ENCODE data around the gene DNAJA3.

The DNAJA3 gene

DNA sequence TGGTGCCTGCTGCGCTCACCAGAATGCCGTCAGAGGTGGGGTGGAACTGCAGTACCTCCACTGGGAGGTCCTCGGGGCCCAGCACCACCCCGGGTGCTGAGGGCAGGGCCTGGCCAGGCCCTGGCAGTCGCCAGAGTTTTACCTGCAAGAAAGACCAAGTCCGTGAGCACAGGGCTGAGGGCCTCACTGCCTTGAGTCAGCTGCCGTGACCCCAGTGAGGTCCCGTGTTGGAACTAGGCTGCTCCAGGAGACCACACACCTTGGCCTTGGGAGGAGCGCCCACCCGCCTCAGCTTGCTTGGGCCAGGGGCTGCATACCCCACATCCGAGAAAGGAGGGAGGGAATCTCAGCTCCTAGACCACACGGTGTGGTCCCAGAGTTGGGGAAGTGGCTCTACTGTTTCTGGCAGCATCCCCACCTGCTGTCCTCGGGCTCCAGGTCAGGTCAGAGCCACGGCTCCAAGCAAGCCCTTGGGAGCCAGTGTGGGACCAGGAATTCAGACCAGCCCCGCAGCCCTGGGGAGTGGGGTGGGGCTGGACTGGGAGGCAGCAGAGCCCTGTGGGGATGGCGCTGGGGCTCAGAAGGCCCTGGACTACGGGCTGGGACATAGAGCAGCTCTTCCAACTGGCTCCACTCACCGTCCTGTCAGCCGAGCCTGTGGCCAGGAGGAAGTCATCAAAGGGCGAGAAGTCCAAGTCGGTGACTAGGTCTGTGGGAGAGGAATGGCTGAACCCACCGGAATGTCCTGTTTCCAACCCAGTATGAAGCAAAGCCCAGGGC lies 17.9 kb upstream of the DNAJA3 start:
- no peak for DNase-seq

DNA sequence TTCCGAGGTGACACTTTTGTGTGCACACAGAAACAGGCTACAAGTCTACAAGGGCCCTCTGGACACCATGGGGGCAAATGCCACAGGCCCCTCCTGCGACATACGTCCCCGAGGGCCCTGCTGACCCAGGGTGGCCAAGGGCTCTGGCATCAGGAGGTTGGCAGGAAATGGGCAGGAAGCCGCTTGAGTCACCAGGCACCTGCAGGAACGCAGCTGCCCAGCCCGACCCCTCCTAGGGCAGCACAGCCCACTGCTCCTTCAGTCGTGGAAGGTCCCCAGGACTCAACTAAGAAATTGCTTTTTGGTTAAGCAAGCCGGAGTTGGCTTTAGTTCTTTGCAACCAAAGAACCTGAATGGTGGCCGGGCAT lies 17.4 kb upstream of the DNAJA3 start:
- DNase-seq: no peak

DNA sequence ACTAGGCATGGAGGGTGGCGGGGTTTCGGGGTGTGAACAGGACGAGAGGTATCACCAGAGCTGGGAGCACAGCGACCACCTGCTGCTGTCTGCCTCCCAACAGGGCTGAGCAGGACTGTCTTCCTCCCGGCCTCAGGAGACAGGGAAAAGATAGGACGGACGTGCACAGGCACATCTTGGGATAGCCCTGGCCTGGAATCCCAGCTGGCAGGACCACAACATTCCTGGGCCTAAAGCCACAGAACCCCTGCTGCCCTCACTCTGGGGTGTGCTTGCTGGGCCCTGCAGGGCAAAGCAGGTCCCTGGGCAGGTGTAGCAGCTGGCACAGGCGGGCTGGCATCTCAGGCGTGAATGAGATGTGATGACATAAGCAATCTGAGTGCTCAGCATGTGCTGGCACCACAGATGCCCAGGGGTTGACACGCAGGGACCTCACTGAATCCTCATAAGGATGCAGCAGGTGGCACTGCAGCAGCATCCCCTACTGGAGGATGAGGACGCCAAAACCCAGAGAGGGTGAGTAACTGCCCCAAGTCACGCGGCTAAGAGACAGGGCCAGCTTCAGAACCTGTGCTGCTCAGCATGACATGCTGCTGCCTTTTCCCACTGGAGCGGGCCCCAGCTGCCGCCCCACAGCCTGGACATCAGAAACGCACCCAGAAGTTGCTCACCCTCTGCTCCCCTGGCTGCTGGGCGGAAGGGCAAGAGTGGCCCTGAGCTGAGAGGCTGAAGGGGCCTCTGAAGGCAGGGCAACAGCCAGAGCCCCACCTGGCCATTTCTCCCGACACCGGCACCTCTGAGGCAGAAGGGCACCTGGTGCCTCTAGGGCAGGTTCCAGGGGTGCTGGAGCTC lies 16.4 kb upstream of the DNAJA3 start:
- DNase-seq: no peak

DNA sequence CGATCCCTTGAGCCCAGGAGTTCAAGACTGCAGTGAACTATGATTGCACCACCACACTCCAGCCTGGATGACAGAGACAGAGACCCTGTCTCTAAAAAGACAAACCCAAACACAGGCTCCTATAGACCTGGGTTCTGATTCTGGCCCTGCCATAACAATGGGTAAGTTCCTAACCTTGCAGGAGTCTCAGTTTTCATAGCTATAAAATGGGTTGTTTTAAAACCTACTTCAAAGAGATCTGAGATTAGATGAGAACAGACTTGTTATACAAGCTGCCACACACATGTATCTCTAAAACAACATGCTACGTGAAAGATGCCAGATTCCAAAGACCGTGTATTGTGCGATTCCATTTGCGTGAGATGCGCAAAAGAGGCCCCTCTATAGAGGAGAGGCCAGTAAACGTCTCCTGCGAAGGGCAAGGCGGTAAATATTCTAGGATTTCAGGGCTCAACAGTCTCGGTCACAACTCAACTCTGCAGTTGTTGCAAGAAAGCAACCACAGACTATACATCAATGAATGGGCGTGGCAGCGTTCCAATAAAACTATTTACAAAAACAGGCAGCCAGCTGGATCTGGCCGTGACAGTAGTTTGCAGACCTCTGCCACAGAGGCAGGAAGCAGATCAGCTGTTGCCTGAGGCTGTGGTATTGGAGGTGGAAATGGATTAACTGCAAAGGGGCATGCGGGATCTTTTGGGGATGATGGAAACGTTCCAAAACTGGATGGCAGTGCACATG lies 15.2 kb upstream of the DNAJA3 start:
- no peak for DNase-seq

DNA sequence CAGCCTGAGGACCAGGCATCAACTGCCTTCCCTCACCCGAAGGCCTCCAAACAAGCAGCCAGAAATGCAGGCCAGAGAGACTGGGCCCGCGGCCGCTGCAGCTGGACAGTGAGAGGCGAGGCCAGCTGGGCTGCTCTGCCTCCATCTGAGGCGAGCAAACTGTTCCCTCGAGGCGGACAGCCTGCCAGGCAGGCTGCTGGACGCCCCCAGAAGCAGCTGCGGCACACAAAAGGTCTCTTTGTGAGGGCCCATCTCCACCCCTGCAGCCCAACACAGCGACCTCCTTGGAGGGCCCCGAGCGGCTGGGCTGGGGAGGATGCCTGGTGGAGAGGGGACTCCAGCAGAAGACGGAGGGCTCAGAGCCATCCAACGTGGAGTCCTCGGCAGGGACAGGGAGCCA lies 14.0 kb upstream of the DNAJA3 start:
- peak; percentile 75 for DNase-seq

DNA sequence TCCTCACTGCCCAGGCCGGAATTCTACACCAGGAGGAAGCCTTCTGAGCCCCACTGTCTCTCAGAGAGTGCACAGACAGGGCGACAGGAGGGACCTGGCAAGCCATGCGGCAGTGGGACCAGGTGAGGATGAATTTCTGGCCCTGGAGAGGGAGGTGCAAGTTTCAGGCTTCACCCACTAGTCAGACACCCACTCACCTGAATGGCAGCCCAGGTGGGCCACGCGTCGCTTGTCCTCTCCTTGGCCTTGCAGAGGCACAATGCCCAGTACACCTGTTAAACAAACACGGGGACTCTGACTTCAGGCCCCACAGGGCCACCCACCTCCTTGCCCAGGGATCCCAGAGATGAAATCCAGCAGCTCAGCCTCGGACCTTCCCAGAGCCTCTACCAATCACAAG lies 13.5 kb upstream of the DNAJA3 start:
- no peak for DNase-seq

DNA sequence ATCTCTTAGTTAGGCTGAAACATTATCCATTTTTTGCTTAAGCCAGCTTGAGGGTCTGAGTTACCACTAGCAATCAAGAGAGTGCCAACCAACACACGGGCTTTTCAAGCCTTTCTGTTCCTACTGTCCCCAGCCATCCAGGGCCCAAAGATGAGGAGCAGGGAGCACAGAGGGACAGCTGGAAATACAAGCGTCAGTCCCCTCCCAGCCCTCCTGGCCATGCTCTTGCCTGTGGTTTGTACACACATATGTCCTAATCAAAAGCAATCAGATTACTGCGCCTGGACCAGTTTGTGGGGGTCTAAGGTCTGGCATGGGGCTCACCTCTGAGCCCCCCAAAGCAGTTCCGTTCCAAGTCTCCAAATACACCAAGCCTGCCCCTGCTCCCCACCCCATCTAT lies 12.8 kb upstream of the DNAJA3 start:
- no peak for DNase-seq

DNA sequence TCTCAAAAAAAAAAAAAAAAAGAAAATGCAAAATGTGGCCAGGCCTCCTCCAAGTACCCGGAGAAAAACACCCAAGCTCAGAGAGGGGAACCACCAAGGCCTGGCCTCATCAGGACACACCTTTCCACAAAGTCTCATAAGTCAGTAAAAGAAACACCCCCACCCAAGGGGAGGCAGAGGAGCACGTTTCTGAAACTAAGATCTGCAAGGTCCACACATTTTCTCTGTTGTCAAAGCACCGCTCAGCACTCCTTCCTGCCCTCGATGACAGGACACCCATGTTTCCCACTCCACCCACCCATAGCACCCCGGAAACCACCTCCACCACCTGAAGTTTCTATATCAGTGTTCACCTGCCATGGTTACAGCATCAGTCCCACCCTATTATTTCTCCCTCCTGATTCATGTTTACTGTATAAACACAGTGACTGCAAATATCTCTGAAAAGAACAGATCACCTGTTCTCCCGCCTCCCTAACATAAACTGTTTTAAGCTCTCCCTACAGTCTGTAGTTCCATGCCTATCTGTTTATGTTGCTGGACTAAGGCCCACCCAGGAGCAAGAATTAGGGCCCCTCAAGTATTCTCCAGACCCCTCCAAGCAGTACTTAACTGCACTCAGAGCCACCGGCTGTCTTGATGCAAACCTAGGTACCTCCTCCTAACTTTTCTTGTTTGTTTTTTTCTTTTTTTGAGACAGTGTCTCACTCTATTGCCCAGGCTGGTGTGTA lies 11.3 kb upstream of the DNAJA3 start:
- DNase-seq: no peak

DNA sequence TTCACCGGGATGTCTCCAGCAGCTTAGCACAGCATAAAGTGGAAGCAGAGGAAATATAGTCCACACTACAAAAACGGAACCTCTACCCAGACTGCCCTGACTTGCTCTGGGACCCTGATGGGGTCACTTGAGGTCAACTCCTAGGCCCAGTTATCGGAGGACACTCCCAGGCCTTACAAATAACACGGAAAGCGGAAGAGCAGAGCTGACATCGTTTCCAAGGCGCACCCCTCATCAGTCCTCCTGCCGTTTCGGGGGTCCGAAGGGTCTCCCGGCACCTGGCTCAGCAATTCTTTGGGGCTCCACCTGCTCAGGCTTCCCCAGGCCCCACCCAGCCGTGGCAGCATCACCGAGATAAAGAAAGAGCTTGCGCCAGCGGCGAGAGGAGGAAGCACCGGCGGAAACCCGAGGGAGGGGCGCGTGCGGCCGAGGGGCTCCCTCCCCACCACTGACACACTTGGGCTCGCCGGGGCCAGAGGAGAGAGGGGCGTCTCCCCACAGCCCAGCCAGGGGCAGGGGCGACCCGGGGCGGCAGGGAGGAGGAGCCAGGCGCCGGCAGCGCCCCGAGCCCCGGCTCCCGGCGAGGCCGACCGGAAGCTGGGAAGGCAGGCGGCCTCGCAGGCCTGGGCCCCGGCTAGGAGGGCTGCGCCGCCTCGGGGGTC lies 10.0 kb upstream of the DNAJA3 start:
- peak; percentile 69 for DNase-seq

DNA sequence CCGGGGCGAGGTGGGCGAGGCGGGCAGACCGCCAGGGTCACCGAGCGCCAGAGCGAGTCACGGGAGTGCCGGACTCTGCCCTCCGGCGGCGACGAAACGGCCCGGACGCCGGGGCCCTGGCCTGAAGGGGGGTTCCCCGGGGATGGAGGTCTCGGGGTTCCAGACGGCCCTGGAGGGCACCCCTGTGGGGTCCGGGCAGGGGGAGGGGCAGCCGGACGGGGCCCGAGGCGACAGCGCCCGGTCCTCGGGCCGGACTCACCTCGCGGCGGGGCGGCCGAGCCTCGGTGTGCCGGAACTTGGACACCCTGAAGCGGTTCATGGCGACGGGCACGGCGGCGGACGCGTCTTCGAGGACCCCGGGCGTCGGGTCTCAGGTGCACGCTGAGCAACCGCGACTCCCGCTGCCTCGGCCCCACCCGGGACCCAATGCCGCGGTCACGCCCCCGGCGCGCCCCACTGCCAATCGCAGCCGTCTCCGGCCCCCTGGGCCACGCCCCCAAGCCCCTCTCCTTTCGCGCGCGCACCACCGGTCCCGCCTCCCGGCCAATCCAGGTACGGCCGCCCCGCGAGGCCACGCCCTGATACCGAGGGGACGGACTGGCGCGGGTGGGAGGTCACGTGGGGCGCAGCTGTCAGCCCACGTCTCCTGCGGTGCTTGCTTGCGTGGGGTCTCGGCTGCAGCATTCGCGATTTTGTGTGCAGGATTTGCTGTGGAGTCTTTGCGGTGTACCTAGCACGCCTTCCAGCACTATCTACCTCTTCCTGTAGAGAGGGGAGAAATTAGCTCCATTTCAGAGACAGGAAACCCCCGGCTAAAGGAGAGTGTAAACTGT lies 9.3 kb upstream of the DNAJA3 start, which contains the start of gene CORO7:
TSS of gene CORO7 (minus strand) at position 397 of the 833 bp plus-strand sequence. CDS start at position 319, 78 bp downstream.
- peak; percentile 93 for DNase-seq

DNA sequence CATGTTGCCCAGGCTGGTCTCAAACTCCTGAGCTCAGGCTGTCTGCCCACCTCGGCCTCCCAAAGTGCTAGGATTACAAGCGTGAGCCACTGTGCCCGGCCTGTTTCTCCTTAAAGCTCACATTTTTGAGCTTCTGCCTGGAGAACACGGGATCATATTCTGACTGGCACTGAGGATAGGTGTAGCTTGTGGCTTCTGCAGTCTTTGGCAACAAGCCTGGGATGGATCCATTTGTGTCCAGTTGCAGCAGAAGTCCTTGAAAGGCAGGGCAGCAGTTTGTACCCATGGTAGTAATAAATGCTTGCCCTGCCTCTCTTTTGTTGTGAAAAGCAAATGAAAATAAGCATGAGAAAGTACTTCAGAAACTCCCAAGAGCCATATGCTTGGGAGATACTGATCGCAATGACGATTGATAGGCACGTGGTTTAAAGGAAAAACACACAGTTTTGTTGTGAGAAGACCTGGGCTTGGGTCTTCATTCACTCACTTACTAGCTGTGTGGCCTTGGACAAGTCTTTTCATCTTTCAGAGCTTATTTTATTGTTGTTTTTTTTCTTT lies 6.2 kb upstream of the DNAJA3 start:
- no peak for DNase-seq

DNA sequence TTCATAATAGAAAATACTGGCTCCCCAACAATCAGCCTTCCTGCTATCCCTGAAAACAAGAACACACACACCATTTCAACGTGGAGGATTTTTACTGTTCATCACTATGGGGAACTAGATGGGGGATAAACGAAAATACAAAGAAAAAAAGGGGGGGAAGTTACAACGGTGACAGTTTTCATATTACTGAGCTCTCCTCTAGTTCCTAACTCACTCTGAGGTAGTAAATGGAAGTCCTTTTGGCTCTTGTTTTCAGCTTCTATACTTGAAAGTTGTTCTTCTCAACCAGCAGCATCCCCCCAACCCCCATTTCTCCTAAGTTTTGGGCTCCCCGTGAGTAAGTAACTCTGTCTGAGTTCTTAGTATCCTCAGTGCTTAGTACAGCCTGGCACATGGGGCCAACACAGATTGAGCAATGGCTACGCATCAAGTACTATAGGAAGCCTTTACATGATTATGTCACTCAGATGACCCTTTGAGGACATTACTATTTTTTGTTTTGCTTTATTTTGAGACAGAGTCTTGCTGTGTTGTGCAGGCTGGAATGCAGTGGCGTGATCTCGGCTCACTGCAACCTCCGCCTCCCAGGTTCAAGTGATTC lies 5.1 kb upstream of the DNAJA3 start:
- no peak for DNase-seq

DNA sequence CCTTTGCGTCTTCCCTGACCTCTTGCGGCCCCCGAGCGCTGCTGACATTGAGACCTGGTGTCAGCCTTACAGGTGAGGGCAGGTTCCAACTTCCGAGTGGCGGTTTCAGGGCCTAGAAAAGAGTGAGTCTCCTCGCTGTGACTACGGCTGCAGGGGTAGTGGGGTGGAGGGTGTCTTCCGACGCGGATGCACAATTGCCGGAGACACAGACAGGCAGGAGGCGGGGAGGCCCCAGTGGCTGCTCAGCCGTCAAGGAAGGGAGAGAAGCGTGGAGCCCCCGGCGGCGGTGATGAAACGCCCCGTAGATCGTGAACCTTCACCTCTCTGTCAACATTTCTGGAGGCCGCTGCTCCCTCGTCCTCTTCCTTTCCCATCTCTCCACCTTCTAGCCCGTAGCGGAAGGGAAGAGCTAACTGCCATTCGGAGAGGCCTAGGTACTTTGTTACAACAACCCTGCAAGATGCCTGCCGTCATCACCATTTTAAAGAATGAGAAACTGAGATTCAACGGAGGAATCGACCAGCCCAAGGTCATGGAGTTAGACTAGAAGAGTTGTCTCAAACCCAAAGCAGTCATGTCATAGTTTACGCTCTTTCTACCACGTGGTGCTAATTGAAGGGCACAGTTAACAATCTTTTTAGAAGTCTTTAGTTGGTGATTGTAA lies 485 bp downstream of the DNAJA3 start:
- DNase-seq: no peak

DNA sequence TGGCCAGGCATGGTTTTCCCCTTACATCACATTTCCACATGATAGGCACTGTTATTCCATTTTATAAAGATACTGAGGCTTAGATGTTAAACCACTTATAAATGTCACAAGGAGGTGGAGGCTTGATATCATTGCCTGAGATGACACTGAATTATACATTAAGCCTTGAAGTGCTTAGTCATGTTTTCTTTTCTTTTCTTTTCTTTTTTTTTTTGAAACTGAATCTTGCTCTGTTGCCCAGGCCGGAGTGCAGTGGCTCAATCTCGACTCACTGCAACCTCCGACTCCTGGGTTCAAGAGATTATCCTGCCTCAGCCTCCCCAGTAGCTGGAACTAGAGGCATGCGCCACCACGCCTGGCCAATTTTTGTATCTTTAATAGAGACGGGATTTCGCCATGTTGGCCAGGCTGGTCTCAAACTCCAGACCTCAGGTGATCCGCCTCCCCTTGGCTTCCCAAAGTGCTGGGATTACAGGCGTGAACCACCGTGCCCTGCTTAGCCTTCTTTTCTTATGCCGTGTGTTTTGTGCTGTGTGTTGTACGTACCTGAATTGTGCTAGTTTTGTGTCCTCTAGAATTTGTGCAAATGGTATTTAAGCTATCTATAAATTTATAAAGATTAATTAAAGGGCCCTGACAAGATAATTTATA lies 1.2 kb downstream of the DNAJA3 start:
- DNase-seq: no peak

DNA sequence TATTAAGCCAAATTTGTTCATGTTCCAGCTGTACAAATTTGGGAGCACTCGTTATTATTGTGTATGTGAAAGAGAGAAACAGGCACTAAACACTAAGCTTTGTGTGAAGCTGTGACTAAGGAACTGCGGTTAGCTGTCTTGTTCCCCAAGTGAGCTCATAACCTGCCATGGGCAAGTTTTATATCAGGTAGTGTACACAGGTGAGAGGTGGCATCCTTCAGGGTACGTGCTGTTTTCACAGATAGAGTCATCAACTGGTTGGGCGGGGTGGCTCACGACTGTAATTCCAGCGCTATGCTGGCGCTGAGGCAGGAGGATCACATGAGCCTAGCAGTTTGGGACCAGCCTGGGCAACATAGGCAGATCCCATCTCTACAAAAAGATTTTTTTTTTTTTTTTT lies 2.8 kb downstream of the DNAJA3 start:
- DNase-seq: no peak

DNA sequence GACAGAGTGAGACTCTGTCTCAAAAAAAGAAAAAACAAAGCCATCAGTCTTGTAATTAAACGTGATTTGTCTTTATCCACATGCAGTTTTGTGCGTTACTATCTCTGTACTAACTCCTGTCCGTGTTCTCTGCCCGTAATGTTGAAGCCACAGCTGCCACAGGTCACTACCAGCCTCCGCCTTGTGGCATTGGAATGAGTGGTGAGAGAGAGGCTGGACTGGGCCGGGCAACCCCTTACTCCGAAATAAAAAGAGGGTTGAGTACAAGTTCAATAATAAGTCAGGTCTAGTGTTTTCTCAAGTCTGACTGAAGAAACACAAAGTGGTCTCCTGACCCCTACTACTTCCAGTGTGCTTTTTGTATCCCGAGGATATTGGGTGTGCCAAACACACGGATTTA lies 5.4 kb downstream of the DNAJA3 start:
- no peak for DNase-seq

DNA sequence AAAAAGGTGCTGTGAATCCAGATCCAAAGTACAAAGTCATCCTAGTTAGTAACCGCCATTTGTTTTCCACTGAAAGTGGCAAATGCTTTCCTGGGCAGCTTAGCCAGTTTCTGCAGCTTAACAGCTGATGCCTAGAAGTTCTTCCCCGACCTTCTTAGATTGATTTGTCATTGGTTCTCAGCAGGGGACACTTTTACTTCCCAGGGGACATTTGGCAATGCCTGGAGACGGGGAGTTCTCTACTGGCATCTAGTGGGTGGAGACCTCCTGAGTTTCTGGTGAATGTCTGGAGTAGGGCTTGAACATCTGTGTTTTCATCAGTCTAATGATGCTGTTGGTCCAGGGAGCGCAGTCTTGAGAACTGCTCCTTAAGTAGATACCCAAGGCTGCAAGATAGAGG lies 7.6 kb downstream of the DNAJA3 start:
- no peak for DNase-seq

DNA sequence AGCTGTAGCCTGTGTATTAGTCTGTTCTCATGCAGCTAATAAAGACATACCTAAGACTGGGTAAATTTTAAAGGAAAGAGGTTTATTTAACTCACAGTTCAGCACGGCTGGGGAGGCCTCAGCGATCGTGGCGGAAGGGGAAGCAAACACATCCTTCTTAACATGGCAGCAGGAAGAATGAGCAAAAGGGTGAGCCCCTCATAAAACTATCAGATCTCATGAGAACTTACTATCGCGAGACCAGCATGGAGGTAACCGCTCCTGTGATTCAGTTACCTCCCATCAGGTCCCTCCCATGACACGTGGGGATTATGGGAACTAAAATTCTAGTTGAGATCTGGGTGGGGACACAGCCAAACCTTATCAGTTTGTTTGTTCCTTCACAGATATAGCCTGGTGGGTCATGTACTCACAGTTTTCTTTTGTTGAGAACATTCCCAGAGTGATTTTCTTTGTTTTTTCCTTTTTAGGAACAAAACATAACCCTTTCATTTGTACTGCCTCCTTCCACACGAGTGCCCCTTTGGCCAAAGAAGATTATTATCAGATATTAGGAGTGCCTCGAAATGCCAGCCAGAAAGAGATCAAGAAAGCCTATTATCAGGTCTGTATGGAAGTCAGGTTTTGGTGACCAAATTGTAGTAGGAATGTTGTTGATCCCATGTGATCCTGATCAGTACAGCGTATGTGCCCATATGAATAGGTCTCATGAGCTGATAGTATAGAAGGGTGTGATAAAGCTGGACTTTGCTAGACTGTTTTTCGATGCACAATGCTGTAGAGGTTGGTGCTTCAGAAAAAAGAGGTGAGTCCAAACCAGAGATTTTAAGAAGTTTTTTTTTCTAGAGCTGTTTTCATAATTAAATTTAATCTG lies 8.5 kb downstream of the DNAJA3 start:
- DNase-seq: no peak
